HEK293 (cell line): ENCODE measurements around the gene MYLK.

Source experiments
- CTCF ChIA-PET: fragments of 350-600 bp; formaldehyde crosslinking; extraction: SDS; loops from one replicate; lab custom pipeline; 2021; ENCODE audit warnings: antibody characterized with exemption; lab: Yijun Ruan, JAX
- POLR2A ChIA-PET: fragments of 300-600 bp; formaldehyde crosslinking; extraction: SDS; loops from one replicate; lab custom pipeline; 2020; ENCODE audit warnings: antibody characterized with exemption, inconsistent platforms; lab: Yijun Ruan, JAX
- H3K27ac ChIP-seq: fragments of 200-500 bp; sonication (Bioruptor generic); 2 replicates; pipeline ENCODE4 v1.5.1; 2014; ENCODE audit warnings: low read depth, low read length, control low read depth, inconsistent platforms; ENCODE audit errors: extremely low read depth
- H3K36me3 ChIP-seq, 2 experiments: fragments of 200-500 bp in 1 of 2; sonication (Bioruptor generic) in 1 of 2; 1 replicate in 1 of 2; 2 replicates in 1 of 2; pipeline ENCODE4 v1.5.1; 2014 to 2017; ENCODE audit warnings: inconsistent platforms in 2 of 2, low read length in 2 of 2; ENCODE audit not compliant: control insufficient read depth in 2 of 2, insufficient read depth in 1 of 2
- H3K4me1 ChIP-seq: fragments of 200-500 bp; sonication (Bioruptor generic); 2 replicates; pipeline ENCODE4 v1.5.1; 2014; ENCODE audit warnings: mild to moderate bottlenecking, low read length, inconsistent platforms; ENCODE audit not compliant: control insufficient read depth, insufficient read depth
- H3K4me3 ChIP-seq: 2 replicates; pipeline ENCODE4 v1.5.1; 2011; ENCODE audit warnings: low read depth, mild to moderate bottlenecking, control low read depth, low read length, moderate library complexity
- H3K9me3 ChIP-seq: fragments of 200-500 bp; sonication (Bioruptor generic); 2 replicates; pipeline ENCODE4 v1.5.1; 2014; ENCODE audit warnings: low read depth, low read length, inconsistent platforms; ENCODE audit not compliant: control insufficient read depth, insufficient read depth
- ATF2 ChIP-seq: fragments of 450-650 bp; formaldehyde crosslinking; IDR thresholded peaks from 2 replicates; pipeline ENCODE4 v1.5.1; 2016; ENCODE audit warnings: missing biosample characterization, missing genetic modification characterization, low read depth
- GLI4 ChIP-seq: fragments of 450-650 bp; formaldehyde crosslinking; IDR thresholded peaks from 2 replicates; pipeline ENCODE4 v1.5.1; 2016; ENCODE audit warnings: missing biosample characterization, missing genetic modification characterization
- HIC1 ChIP-seq: fragments of 450-650 bp; formaldehyde crosslinking; IDR thresholded peaks from 2 replicates; pipeline ENCODE4 v1.5.1; 2016; ENCODE audit warnings: missing biosample characterization, missing genetic modification characterization
- KLF16 ChIP-seq: fragments of 450-650 bp; formaldehyde crosslinking; IDR thresholded peaks from 2 replicates; pipeline ENCODE4 v1.5.1; 2017; ENCODE audit warnings: missing biosample characterization, missing genetic modification characterization
- KLF17 ChIP-seq: fragments of 450-650 bp; formaldehyde crosslinking; IDR thresholded peaks from 2 replicates; pipeline ENCODE4 v1.5.1; 2016; ENCODE audit warnings: missing biosample characterization, missing genetic modification characterization
- ZBTB17 ChIP-seq: fragments of 450-650 bp; formaldehyde crosslinking; IDR thresholded peaks from 2 replicates; pipeline ENCODE4 v1.5.1; 2016; ENCODE audit warnings: missing biosample characterization, missing genetic modification characterization
- ZBTB44 ChIP-seq: fragments of 450-650 bp; IDR thresholded peaks from 2 replicates; pipeline ENCODE4 v1.5.1; 2018; ENCODE audit warnings: missing biosample characterization, mild to moderate bottlenecking, missing genetic modification characterization
- ZNF146 ChIP-seq: fragments of 450-650 bp; formaldehyde crosslinking; IDR thresholded peaks from 2 replicates; pipeline ENCODE4 v1.5.1; 2016; ENCODE audit warnings: missing biosample characterization, missing genetic modification characterization
- ZNF169 ChIP-seq: fragments of 450-650 bp; formaldehyde crosslinking; IDR thresholded peaks from 2 replicates; pipeline ENCODE4 v1.5.1; 2016; ENCODE audit warnings: missing biosample characterization, missing genetic modification characterization
- ZNF175 ChIP-seq: fragments of 450-650 bp; formaldehyde crosslinking; IDR thresholded peaks from 2 replicates; pipeline ENCODE4 v1.5.1; 2016; ENCODE audit warnings: missing biosample characterization, missing genetic modification characterization
- ZNF239 ChIP-seq: fragments of 450-650 bp; formaldehyde crosslinking; IDR thresholded peaks from 2 replicates; pipeline ENCODE4 v1.5.1; 2016; ENCODE audit warnings: missing biosample characterization, missing genetic modification characterization
- ZNF274 ChIP-seq, 2 experiments: fragments of 200-500 bp in 1 of 2; fragments of 450-650 bp in 1 of 2; sonication (Bioruptor generic) in 1 of 2; formaldehyde crosslinking in 1 of 2; IDR thresholded peaks; 2 replicates each; pipeline versions ENCODE4 v1.5.1 to v1.6.1; 2014 to 2016; ENCODE audit warnings: borderline replicate concordance in 1 of 2, inconsistent platforms in 1 of 2, low read length in 1 of 2, missing biosample characterization in 1 of 2, missing genetic modification characterization in 1 of 2
- ZNF292 ChIP-seq: fragments of 450-650 bp; formaldehyde crosslinking; IDR thresholded peaks from 2 replicates; pipeline ENCODE4 v1.5.1; 2016; ENCODE audit warnings: low read depth, missing biosample characterization, missing genetic modification characterization, borderline replicate concordance
- ZNF354C ChIP-seq: fragments of 450-650 bp; formaldehyde crosslinking; IDR thresholded peaks from 2 replicates; pipeline ENCODE4 v1.5.1; 2016; ENCODE audit warnings: missing biosample characterization, missing genetic modification characterization, low read depth, borderline replicate concordance
- ZNF514 ChIP-seq: fragments of 450-650 bp; formaldehyde crosslinking; IDR thresholded peaks from 2 replicates; pipeline ENCODE4 v1.5.1; 2016; ENCODE audit warnings: missing biosample characterization, missing genetic modification characterization
- ZNF658 ChIP-seq: fragments of 450-650 bp; formaldehyde crosslinking; IDR thresholded peaks from 2 replicates; pipeline ENCODE4; 2016; ENCODE audit warnings: missing biosample characterization, missing genetic modification characterization
- ZNF701 ChIP-seq: fragments of 450-650 bp; formaldehyde crosslinking; IDR thresholded peaks from 2 replicates; pipeline ENCODE4 v1.5.1; 2016; ENCODE audit warnings: missing biosample characterization, missing genetic modification characterization
- TF ChIP-seq, protein P1 (sequence below): fragments of 450-650 bp; formaldehyde crosslinking; IDR thresholded peaks from 2 replicates; pipeline ENCODE4 v1.5.1; 2016; ENCODE audit warnings: missing biosample characterization, missing genetic modification characterization
- TF ChIP-seq, protein P2 (sequence below): fragments of 450-650 bp; formaldehyde crosslinking; IDR thresholded peaks from 2 replicates; pipeline ENCODE4 v1.5.0; 2017; ENCODE audit warnings: missing biosample characterization, missing genetic modification characterization, borderline replicate concordance

MYLK gene

DNA sequence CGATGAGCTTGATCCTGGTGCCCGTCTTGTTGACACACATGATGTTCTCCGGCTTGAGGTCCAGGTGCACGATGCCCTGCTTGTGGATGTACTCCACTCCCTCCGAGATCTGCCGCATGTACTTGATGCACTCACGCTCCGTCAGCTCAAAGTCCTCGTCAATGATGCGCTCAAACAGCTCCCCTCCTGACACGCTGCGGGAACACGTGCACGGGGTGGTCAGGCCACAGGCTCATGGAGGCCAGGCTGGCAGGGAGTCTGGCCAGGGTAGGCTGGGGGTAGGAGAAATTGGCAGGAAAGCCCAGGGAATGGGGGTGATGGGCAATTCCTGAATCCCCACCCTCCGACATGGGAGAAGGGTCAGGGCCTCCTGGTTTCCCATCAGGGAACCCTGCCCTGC is 243.8 kb downstream of the MYLK start (continued):
- TF ChIP-seq HIC1 (tag by site-specific recombination), result no peak
- TF ChIP-seq ZNF514 (tag by site-specific recombination), result no peak

DNA sequence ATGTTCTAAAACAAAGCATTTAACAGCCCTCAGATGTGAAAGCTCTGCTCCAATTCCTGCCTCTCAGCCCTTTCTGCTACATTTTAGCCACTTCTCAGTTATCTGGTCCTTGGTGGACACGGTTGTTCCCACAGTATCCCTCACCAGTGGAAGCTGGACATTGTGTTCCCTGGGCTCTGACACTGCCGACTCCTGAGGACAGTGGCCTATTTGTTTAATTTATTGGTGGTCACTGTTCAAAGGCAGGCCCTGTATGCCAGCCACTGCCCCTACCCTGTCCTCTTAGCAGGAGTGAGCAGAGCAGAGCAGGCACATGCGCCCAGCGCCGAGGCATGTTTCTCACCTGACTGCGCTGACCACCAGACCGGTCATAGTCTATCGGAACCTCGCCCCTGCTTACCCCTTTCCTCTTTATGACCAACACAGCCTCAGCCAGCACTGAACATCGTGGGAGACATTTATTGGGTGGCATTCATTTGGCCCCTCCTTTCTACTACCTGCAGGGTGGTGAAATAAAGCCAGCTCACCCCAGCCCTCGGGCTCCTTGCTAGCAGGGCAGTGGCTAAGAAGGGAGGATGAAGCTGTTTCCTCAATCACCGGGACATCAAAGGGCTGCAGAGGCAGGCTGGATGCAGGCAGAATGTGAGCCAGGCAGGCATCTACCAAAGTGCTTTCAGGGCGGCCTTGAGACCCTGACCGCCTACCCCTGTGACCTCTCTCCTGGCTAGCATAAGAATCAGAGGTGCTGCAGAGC is 245.0 kb downstream of the MYLK start:
- ChIA-PET CTCF (interaction anchor here (0.7 to 6.9 kb wide), 3 partner anchors 14 to 85 kb away, joined by 3 to 82 read pairs (median 3); no protein-coding TSS in a partner anchor), POLR2A (no interaction called here)
- Histone ChIP-seq H3K4me1 (no peaks in the 10 kb centered on the region), H3K9me3 (no peaks in the 10 kb centered on the region), H3K36me3 (peaks cover 0 to 7% of the 10 kb centered on the region in 2 experiments; a peak in 1 of 3 replicates), H3K27ac (no peak overlapping the region), H3K4me3 (no peak overlapping the region)
- TF ChIP-seq ZNF701 (tag by site-specific recombination) (no peak), ZBTB17 (no peak), GLI4 (tag by site-specific recombination) (no peak), ZNF514 (tag by site-specific recombination) (no peak)
- TF ChIP-seq, protein P1, sequence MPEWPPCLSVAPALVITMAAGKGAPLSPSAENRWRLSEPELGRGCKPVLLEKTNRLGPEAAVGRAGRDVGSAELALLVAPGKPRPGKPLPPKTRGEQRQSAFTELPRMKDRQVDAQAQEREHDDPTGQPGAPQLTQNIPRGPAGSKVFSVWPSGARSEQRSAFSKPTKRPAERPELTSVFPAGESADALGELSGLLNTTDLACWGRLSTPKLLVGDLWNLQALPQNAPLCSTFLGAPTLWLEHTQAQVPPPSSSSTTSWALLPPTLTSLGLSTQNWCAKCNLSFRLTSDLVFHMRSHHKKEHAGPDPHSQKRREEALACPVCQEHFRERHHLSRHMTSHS (tag by site-specific recombination), result no peak
- TF ChIP-seq, all 188 proteins: peak for 0

DNA sequence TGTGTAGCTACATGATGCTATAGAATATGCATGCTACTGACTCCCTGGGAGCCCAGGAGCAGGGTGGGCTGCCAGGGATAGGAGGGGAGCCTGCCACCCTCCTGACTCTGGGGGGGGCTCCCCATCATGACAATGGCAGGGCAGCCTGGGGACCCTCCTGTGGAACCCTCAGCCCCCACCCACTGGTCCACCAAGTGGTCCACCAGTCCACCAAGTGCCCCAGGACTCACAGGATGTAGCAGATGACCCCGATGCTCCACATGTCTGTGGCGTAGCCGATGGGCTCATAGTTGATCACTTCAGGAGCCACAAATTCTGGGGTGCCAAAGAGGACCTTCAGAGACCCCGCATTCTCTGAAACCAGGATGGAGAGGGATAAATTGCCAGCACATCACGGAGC is 246.3 kb downstream of the MYLK start:
- Histone ChIP-seq H3K4me1 (no peaks in the 10 kb centered on the region), H3K9me3 (no peaks in the 10 kb centered on the region), H3K27ac (no peak overlapping the region), H3K4me3 (no peak overlapping the region), H3K36me3 (peaks cover 0 to 7% of the 10 kb centered on the region in 2 experiments; a peak in 1 of 3 replicates)
- ChIA-PET CTCF (interaction anchor here (6.9 kb wide), 1 partner anchor 15 kb away, joined by 82 read pairs; no protein-coding TSS in a partner anchor), POLR2A (no interaction called here)
- no peak for TF ChIP-seq ZNF274 (IDR thresholded peaks at IDR 0.05; ENCODE audit: low read length)
- no peak for TF ChIP-seq ZNF274 (tag by site-specific recombination; IDR thresholded peaks at IDR 0.05; ENCODE audit: borderline replicate concordance)
- no peak for TF ChIP-seq ZBTB44 (tag by site-specific recombination)
- no peak for TF ChIP-seq ATF2
- TF ChIP-seq, protein P2, sequence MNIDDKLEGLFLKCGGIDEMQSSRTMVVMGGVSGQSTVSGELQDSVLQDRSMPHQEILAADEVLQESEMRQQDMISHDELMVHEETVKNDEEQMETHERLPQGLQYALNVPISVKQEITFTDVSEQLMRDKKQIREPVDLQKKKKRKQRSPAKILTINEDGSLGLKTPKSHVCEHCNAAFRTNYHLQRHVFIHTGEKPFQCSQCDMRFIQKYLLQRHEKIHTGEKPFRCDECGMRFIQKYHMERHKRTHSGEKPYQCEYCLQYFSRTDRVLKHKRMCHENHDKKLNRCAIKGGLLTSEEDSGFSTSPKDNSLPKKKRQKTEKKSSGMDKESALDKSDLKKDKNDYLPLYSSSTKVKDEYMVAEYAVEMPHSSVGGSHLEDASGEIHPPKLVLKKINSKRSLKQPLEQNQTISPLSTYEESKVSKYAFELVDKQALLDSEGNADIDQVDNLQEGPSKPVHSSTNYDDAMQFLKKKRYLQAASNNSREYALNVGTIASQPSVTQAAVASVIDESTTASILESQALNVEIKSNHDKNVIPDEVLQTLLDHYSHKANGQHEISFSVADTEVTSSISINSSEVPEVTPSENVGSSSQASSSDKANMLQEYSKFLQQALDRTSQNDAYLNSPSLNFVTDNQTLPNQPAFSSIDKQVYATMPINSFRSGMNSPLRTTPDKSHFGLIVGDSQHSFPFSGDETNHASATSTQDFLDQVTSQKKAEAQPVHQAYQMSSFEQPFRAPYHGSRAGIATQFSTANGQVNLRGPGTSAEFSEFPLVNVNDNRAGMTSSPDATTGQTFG (tag by site-specific recombination), result no peak
- TF ChIP-seq ZNF146 (tag by site-specific recombination), result no peak
- no peak for TF ChIP-seq ZNF658 (tag by site-specific recombination)
- TF ChIP-seq ZNF701 (tag by site-specific recombination), result no peak
- TF ChIP-seq ZNF239 (tag by site-specific recombination), result no peak
- TF ChIP-seq ZNF292, result no peak
- no peak for TF ChIP-seq ZNF354C (tag by site-specific recombination)
- no peak for TF ChIP-seq KLF17
- no peak for TF ChIP-seq ZNF175 (tag by site-specific recombination)
- TF ChIP-seq KLF16 (tag by site-specific recombination), result no peak
- no peak for TF ChIP-seq ZNF169
